NCI-H2196 (cell line): ENCODE measurements around the gene COPS2.
"Not testable (repeated sequence)": the region's sequence is repeated elsewhere in the genome, so short reads cannot be mapped to it uniquely, and the experiment has no call there.

Experiments
- DNase-seq: peaks from one replicate; lab custom pipeline; 2025; ENCODE audit not compliant: unreplicated experiment; lab: John Stamatoyannopoulos, UW

COPS2 gene

DNA sequence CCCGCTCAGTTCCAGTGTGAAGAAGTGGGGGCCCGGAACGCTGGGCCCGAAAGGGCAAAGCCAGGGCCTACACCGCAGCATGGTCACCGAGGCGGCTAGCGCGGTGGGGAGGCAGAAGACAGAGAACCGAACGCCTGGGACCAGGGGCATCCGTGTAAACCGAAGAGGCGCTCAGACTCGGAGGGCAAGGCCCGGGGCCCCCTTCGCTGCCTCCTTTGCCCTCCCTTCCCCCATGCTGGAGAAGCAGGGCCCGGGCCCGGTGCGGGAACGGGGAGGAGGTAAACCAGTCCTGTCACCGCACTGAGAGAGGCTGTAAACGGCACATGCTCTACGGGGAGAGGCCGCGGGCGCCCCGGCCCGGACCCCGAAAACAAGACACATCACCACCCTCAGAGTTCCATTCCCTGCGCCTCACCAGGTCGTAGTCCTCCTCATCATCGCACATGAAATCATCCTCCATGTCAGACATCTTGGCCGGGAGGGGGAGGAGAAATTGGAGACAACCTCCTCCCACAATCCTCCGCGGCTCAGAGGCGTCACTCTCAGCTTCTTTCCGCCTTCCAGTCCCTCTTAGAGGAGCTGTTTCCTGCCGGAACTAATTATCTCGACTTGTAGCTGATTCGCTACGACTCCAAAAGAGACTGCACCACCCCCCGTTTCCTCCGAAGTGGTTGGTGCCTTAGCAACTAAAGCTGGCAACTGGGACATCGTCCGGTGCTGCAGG, at the start of gene COPS2:
Gene COPS2 (minus strand): TSS at position 490 of the 724 bp plus-strand sequence. CDS start 21 bp downstream, at position 469.
- DNase-seq, result peak; percentile 86

DNA sequence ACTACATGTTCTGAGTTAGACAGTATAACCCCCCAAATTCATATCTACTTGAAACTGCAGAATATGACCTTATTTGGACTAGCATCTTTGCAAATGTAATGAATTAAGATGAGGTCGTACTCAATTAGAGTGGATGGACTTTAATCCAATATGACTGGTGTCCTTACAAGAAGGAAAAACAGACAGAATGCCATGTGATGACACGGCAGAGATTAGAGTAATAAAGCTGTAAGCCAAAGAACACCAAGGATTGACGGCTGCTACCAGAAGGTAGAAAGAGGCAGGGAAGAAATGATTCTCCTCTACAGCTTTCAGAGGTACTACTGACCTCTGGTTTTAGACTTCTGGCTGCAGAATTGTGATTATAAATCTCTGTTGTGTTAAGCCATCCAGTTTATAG, 44.9 kb upstream of the COPS2 start:
- DNase-seq, result no peak

DNA sequence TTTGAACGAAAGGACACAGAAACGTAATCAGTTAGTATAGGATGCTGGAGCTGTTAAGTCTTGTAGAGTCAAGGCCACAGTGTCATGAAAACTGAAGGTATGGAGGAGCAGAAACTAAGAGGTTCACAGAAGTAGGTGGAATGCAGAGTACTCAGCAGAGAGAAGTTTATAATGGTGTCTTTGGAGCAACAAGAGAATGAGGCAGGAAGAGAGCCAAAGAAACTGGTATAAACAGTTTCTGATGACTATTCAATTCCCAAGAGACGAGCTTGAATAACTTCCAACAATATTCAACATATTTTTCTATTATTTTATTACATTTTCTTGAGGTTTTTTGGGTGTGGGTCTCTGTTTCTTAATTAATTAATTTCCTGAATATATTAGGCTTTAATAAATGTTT, 44.3 kb upstream of the COPS2 start:
- DNase-seq, result no peak

DNA sequence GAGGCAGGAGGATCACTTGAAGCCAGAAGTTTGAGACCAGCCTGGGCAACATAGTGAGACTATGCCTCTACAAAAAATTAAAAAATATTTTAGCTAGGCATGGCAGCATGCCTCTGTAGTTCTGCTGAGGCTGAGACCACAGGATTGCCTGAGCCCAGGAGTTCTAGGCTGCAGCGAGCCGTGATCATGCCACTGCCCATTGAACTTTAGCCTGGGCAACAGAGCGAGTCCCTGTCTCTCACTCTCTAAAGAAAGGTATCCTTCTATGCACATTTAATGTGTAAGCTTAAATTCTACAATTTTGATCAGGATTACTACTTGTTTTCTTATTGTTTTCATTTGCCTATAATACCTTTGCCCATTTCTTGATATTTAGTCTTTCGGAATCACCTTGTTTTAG, 41.5 kb upstream of the COPS2 start:
- DNase-seq, result no peak

DNA sequence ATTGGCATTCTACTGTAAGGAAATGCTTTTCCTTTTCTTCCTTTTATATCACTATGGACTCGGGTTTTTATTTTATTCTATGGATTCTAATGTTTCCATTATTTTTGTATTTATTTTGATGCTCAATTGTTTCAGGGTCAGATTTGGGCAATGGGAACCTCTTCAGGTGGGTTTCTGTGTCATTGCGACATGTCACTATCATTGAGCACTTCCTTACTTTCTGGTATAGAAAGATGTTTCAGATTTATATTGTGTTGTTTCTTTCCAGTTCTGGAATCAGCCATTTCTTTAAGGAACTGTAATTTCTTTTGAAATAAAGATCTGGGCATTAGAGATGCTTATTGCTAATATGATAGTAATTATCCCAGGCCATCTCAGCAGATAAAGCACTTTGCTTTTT, 36.5 kb upstream of the COPS2 start:
- no peak for DNase-seq

DNA sequence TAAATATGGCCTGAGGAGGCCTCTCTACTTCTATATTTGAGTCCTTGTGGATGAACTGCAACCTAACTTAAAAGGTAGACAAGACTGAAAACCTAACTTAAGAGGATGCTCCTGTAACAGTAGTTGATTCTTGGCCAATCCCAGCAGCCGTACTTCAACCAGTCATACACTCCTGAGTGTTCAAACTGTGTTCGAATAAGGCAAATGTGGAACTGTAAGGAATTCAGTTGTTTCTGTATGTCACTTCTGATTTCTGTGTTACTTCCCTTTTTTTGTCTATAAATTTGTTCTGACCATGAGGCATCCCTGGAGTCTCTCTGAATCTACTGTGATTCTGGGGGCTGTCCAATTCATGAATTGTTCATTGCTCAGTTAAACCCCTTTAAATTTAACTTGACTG, 35.2 kb upstream of the COPS2 start:
- no peak for DNase-seq

DNA sequence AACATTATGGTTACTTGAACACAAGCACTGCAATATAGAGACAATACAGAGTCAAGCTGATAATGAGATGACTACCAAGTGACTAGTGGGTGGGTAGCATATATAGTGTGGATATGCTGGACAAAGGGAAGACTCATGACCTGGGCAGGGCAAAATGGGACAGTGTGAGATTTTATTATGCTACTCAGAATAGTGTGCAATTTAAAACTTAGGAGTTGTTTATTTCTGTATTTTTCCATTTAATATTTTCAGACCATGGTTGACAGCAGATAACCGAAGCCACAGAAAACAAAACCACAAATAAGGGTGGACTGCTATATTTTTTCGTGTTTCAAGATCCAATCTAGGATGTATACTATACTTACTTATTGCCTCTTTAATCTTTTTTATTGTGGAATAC, 34.2 kb upstream of the COPS2 start:
- no peak for DNase-seq

DNA sequence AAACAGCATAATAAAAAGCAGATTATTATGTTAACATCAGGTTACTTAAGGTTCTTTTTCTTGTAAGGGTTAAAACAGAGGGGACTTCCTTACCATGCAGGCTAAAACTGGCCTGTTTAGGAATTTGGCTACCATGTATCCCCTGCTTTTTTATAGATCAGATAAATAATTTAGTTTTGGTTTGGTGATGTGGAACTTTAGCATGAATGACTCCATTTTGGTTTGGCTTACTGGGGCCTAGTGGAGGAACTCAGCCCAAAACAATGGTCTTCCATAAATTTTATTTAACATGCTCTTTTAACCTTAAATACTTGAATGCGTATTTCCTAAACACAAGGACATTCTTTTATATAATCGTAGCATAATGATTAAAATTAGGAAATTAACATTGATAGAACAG, 33.5 kb upstream of the COPS2 start:
- no peak for DNase-seq

DNA sequence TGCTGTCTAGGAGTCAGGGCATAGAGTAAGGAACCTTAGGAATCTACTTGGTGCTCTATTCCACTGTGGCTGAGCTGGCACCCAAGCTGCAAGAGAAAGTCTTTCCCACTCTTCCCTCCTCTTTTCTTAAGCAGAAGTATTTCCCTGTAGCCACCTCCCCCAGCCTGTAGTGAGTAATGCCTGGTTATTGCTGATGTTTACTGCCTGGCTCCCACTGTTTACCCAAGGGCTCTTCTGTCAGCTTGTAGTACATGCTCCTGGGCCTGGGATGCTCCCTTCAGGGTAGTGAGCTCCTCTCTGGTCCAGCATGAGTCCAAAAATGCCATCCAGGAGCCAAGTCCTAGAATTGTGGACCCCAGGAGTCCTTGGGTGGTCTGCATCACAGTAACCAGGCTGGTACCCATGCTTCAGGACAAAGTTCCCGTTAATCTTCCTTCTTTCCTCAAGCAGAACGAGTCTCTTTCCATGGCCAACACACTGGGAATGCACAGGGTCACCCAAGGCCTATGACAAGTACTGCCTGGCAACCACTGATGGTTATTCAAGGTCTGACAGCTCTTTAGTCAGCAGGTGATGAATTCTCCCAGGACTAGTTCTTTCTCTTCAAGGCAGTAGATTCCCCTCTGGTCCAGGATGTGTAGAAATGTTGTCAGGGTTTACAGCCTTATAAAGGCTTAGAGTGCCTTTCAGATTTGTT, 32.3 kb upstream of the COPS2 start:
- no peak for DNase-seq

DNA sequence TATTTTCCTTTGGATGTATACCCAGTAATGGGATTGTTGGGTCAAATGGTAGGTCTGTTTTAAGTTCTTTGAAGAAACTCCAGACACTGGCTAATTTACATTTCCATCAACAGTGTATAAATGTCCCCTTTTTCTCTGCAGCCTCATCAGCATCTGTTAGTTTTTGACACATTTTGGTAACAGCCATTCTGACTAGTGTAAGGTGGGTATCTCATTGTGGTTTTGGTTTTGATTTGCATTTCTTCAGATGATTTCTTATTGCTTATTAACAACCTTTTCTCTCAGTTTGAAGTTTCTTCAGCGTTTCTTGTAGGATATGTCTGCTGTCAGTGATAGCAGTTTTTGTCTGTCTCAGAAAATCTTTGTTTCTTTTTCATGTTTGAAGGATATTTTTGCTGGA, 30.1 kb upstream of the COPS2 start:
- DNase-seq, result no peak

DNA sequence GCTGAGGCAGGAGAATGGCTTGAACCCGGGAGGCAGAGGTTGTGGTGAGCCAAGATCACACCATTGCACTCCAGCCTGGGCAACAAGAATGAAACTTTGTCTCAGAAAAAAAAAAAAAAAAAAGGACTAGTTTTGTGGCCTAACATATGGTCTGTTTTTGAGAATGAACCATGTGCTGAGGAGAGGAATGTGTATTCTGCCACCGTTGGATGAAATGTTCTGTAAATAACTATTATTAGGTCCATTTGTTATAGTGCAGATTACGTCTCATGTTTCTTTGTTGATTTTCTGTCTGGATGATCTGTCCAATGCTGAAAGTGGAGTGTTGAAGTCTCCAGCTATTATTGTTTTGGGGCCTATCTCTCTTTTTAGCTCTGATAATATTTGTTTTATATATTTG, 28.3 kb upstream of the COPS2 start:
- not testable (repeated sequence) for DNase-seq

DNA sequence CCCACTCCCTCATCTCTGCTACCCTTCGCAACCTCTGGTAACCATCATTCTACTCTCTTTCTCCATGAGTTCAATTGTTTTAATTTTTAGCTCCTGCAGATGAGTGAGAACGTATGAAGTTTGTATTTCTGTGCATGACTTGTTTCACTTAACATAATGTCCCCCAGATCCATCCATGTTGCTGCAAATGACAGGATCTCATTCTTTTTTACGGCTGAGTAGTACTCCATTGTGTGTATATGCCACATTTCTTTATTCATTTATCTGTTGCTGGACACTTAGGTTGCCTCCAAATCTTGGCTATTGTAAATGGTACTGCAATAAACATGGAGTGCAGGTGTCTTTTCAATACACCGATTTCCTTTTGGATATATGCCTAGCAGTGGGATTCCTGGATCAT, 26.7 kb upstream of the COPS2 start:
- DNase-seq, result no peak

DNA sequence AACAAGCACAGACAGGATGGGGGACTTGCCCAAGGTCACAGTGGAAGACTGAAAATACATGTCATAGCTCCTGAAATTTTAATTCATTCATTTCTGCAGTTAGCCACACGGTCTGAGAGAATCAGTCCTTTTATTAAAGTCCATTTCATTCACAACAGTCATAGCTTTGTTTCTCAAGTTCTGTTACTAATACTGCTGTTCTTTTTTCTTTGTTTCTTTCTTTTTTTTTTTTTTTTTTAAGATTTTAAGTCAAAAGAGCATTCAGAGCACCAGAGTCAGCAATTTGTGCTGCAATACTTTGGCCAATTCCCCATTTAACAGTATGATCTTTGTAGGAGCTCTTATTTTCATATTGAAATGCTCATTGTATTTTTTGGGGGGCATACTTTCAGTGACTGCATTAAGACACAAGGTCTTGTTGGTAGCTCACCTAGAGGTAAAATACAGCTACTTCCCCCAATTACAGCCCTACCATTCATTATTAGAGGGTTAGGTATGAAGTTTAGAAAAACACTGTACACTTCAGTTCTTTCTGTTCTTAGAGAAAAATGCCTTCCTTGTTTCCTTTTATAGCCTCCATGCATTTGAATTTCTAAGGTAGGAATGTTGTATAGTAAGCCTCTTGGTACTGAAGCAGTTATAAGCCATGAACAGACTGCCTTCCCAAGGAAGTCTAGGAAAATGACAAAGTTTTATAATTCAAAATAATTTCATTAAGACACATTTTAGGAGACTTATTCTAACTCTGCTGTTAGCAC, 24.2 kb upstream of the COPS2 start:
- no peak for DNase-seq

DNA sequence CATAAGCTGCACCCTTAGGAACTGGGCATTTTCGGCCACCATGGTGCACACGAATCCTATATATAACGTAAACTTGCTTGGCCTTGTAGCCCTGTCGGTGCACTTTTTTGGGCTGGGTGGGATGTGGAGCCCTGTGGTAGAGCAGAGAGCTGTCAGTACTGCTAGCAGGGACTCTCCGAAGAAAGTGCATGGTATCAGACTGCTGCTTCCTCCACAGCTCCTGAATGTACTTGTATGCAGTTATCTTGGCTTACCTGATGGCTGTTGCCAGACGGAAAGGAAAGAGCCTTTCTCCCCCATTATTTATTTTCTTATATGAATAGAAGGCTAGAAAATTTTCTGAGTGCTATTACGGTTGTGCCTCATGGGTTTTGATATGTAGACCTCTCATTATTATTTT, 23.1 kb upstream of the COPS2 start:
- DNase-seq, result no peak

DNA sequence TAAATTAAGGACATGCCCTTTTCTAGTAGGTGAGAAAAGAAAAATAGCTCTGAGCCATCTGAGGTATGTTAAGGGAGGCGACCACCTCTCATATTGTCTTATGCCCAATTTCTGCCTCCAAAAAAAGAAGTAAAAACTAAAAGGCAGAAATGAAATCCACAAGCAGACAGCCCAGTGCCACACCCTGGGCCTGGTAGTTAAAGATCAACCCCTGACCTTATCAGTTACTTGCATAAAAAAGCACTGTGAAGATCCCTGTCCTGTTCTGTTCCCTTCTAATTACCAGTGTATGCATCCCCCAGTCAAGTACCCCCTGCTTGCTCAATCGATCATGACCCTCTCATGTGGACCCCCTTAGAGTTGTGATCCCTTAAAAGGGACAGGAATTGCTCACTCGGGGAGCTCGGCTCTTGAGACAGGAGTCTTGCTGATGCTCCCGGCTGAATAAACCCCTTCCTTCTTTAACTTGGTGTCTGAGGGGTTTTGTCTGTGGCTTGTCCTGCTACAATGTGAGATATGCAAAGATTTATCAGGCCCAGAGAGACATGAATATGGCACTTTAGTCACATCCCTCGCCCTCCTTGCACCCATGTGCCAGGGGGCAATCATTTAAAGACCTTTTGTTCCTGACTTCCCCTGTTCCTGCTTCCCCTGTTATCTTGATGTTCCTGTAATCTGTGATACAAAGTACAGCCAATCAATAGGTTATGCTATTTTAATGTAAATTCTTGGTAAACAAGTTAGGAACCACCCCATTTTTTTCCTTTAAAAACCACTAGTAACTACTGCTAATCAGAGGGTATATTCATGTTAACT, 20.4 kb upstream of the COPS2 start:
- not testable (repeated sequence) for DNase-seq

DNA sequence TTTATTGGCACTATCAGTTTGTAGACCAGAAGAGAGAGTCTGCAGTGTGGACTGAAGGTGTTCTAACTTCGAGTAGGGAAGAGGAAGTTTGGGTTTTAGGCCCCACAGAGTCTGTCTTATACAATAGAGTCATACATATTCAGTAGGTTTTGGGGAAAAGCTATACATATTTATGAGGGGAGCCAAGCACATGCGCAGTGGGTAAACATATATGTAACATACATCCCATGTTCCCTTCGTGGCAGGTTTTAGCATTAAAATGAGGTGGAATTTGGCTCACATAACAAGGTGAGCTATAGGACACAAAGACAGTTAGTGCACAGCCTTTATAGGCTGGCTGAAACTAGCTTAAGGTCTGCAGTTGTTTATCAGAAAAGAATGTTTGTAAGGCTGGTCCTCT, 19.5 kb upstream of the COPS2 start:
- DNase-seq, result no peak

DNA sequence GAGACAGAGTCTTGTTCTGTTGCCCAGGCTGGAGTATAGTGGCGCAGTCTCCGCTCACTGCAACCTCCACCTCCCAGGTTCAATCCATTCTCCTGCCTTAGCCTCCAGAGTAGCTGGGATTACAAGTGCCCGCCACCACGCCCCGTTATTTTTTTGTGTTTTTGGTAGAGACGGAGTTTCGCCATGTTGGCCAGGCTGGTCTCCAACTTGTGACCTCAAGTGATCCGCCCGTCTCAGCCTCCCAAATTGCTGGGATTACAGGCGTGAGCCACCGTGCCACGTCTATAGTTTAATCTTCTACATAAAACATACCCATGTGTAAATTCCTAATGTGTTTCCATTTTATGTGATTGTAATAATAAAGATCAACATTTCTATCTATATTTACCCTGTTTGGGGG, 16.4 kb upstream of the COPS2 start:
- no peak for DNase-seq

DNA sequence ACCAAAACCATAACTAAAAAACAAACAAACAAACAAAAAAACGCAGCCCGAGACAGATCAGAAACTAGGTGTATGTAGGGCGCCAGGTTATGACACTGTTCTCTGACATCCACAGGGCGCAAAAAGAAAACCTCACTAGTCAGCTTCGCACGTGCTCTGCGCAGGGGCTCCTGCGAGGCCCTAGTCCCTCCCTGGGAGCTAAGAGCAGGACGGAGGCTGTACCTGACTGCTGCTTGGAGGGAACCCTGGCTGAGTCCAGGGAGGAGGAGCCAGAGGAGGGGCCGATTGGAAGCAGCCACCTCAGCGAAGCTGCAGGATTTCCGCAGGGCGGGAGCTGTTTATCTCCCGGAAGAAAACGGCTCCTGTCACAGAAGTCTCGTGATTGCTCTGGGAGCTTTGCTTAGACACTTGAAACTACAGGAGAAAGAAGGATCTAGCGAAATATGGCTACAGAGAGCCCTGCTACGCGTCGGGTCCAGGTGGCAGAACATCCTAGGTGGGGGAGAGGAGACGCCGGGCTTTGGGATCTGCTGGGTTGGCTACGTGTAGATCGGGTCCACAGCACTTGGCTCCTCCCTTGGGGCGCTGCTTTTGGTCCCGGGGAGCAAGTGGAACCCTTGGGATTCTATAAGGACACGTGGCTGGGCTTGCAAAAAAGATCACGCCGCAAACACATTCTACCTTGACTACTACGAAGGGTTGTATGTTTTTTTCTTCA, 14.6 kb upstream of the COPS2 start, which contains the start of gene GALK2:
Gene GALK2 (plus strand): TSS at position 368 of the 718 bp plus-strand sequence. CDS start 76 bp downstream, at position 444.
- peak; percentile 82 for DNase-seq

DNA sequence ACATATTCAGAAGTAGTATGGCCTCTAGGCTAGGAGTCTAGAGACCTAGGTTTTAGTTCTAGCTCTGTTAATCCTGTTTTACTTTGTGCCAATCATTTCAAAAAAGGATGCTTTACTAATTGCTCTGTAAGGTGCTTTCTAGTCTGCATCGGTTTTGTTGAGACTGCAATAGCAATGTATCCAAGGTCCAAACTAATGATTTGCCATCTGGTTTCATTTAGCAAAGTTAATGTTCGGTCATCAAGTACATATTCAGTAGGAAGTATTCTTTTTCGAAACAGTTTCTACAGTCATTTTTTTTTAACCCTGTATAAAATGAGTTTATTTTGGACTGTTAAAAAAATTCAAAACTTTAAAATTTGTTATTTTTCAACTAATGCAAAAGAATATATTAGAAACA, 12.6 kb upstream of the COPS2 start:
- no peak for DNase-seq

DNA sequence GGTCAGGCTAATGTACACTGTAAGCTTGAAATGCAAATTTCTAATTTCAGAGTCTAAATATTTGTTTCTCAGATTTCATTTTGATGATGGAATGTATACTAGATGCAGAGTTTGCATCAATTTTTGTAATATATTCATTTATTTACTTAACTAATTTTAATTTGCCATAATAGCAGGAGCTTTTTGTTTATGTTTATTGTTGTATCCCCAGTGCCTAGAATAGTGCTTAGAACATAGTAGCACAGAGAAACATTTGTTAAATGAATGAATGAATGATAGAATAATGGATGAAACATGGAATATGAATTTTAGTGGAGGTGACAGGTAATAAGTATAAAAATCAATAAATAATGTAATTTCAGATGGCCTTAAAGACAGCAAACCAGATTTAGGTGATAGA, 9.5 kb upstream of the COPS2 start:
- DNase-seq, result no peak
